Measurements from ENCODE around the gene OBSCN.

- no peak for TF ChIP-seq TAF1 (IDR thresholded peaks at IDR 0.05; ENCODE audit: low read depth, low read length)
- no peak for TF ChIP-seq POLR2A (IDR thresholded peaks at IDR 0.05; ENCODE audit: low read depth, low read length)
- TF ChIP-seq POLR2AphosphoS5 (IDR thresholded peaks at IDR 0.05; ENCODE audit: low read depth, low read length), result no peak
- no peak for TF ChIP-seq PAX5 (IDR thresholded peaks at IDR 0.05; ENCODE audit: insufficient read depth, low read length, severe bottlenecking)
- no peak for TF ChIP-seq SPI1 (IDR thresholded peaks at IDR 0.05; ENCODE audit: low read depth, low read length)
- TF ChIP-seq POU2F2 (IDR thresholded peaks at IDR 0.05; ENCODE audit: low read depth, low read length), result no peak
These were observed 75.8 kb downstream of the OBSCN start for GRCh38 chr1:228283476-228284147.

All from GM12891 (cell line).